Nephron (organoid): ENCODE data around the gene TUBGCP6.
A peak's percentile ranks its signal among the peaks of the same experiment; 100 is the strongest.

Source experiments
- H3K27ac Mint-ChIP-seq, 3 experiments: 2 replicates each; pipeline ENCODE4 v1.8.0; 2020; ENCODE audit warnings: mixed read lengths in 3 of 3, mild to moderate bottlenecking in 2 of 3, moderate library complexity in 1 of 3
- H3K27me3 Mint-ChIP-seq: 2 replicates; pipeline ENCODE4 v1.8.0; 2021; ENCODE audit warnings: low read depth, mild to moderate bottlenecking, moderate library complexity, mixed read lengths
- H3K36me3 Mint-ChIP-seq: 2 replicates; pipeline ENCODE4 v1.8.0; 2020; ENCODE audit warnings: low read depth, mixed read lengths
- H3K4me1 Mint-ChIP-seq: 2 replicates; pipeline ENCODE4 v1.8.0; 2020; ENCODE audit warnings: mixed read lengths
- H3K4me3 Mint-ChIP-seq, 3 experiments: 2 replicates each; pipeline ENCODE4 v1.8.0; 2020; ENCODE audit warnings: mild to moderate bottlenecking in 3 of 3, mixed read lengths in 3 of 3, moderate library complexity in 2 of 3
- H3K9me3 Mint-ChIP-seq: 2 replicates; pipeline ENCODE4 v1.8.0; 2020; ENCODE audit warnings: mixed read lengths
- TF ChIP-seq, protein P1 (sequence below), 3 experiments: fragments of 200-600 bp; sonication (generic); IDR thresholded peaks; one replicate each; pipeline ENCODE4 v1.5.0; 2021; ENCODE audit warnings: antibody characterized with exemption in 3 of 3; ENCODE audit not compliant: unreplicated experiment in 3 of 3

TUBGCP6 gene

DNA sequence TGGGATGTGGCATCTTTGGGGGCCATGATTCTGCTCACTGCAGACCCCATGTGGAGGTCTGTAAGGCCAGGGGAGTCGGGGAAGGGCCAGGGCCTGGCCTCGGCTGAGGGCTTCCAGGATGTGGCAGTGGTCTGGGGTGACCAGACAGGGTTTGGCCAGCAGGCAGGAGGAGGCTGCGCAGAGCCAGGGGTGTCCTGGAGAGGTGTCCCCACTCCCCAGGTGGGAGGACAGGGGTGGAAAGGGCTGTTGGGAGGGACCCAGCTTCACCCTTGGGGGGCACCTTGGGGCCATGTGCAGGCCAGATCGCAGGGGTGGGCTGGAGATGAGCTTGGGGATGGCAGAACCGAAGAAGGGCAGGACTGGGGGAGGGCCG, 70.9 kb downstream of the TUBGCP6 start:
- peak overlapping the region in 1 of 3 experiments; percentile 12 for H3K4me3 Mint-ChIP-seq
- no peaks in the 10 kb centered on the region for H3K4me1 Mint-ChIP-seq
- no peaks in the 10 kb centered on the region for H3K36me3 Mint-ChIP-seq
- H3K9me3 Mint-ChIP-seq: no peaks in the 10 kb centered on the region
- no peak overlapping the region for H3K27ac Mint-ChIP-seq
- TF ChIP-seq, protein P1, sequence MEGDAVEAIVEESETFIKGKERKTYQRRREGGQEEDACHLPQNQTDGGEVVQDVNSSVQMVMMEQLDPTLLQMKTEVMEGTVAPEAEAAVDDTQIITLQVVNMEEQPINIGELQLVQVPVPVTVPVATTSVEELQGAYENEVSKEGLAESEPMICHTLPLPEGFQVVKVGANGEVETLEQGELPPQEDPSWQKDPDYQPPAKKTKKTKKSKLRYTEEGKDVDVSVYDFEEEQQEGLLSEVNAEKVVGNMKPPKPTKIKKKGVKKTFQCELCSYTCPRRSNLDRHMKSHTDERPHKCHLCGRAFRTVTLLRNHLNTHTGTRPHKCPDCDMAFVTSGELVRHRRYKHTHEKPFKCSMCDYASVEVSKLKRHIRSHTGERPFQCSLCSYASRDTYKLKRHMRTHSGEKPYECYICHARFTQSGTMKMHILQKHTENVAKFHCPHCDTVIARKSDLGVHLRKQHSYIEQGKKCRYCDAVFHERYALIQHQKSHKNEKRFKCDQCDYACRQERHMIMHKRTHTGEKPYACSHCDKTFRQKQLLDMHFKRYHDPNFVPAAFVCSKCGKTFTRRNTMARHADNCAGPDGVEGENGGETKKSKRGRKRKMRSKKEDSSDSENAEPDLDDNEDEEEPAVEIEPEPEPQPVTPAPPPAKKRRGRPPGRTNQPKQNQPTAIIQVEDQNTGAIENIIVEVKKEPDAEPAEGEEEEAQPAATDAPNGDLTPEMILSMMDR (IDR thresholded peaks at IDR 0.05; ENCODE audit: unreplicated experiment in 3 of 3): no peak
- peaks cover 41% of the 10 kb centered on the region for H3K27me3 Mint-ChIP-seq

DNA sequence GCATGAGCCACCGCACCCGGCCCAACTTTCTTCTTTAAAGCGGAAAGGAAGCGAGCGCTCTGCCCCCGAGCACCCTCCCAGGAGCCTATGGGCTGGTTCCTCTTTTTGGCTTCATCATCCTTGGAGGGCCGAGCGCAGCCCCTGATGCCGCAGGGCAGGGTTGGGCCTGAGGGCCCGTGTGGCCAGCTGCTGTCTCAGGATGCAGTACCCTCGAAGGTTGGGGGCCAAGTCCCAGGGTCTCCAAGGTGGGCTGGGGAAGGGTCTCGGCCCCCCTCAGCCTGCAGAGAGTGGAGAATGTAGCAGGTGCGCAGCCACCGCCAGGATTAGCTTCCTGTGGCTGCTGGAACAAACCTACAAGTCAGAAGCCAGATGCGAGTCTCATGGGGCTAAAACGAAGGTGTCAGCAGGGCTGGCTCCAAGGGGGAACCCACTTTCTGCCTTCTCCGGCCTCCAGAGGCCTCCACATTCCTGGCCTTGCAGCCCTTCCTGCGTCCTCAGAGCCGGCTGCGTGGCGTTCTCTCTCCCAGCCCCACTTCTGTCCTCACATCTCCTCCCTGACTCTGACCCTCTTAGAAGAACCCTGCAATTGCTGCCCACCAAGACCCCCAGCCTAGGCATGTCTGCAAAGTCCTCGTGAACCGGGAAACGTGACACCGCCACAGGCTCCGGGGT, 71.4 kb downstream of the TUBGCP6 start:
- no peaks in the 10 kb centered on the region for H3K4me1 Mint-ChIP-seq
- TF ChIP-seq, protein P1 (IDR thresholded peaks at IDR 0.05; ENCODE audit: unreplicated experiment in 3 of 3): no peak
- peaks cover 46% of the 10 kb centered on the region for H3K27me3 Mint-ChIP-seq

DNA sequence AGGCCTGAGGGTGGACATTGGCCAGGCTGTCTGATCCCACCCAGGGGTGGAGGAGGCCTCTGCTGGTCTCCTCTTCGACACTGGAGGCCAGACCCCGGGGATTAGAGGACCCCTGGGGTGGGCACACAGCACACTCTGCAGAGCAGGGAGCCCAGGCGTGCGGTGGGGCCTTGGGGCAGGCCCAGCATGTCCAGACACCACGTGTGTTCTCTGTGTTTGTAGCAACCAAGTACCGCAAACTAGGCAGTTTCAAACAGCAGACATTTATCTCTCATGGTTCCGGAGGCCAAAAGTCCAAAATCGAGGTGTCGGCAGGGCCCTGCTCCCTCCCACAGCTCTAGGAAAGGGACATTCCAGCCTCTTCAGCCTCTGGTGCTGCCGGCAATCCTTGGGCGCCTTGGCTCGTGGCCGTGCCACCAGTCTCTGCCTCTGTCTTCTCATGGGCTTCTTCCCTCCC, 72.8 kb downstream of the TUBGCP6 start:
- Mint-ChIP-seq H3K4me1 (no peaks in the 10 kb centered on the region), H3K4me3 (peak overlapping the region; percentile 58 to 76 (median 69)), H3K9me3 (no peaks in the 10 kb centered on the region), H3K36me3 (no peaks in the 10 kb centered on the region), H3K27ac (no peak overlapping the region), H3K27me3 (peaks cover 61% of the 10 kb centered on the region)
- TF ChIP-seq, protein P1 (IDR thresholded peaks at IDR 0.05; ENCODE audit: unreplicated experiment in 3 of 3): no peak

More for the DNA sequence above, 71.4 kb downstream of the TUBGCP6 start:
- H3K36me3 Mint-ChIP-seq: no peaks in the 10 kb centered on the region
- H3K27ac Mint-ChIP-seq: no peak overlapping the region
- H3K9me3 Mint-ChIP-seq: no peaks in the 10 kb centered on the region
- H3K4me3 Mint-ChIP-seq: peak overlapping the region in 1 of 3 experiments; percentile 12

DNA sequence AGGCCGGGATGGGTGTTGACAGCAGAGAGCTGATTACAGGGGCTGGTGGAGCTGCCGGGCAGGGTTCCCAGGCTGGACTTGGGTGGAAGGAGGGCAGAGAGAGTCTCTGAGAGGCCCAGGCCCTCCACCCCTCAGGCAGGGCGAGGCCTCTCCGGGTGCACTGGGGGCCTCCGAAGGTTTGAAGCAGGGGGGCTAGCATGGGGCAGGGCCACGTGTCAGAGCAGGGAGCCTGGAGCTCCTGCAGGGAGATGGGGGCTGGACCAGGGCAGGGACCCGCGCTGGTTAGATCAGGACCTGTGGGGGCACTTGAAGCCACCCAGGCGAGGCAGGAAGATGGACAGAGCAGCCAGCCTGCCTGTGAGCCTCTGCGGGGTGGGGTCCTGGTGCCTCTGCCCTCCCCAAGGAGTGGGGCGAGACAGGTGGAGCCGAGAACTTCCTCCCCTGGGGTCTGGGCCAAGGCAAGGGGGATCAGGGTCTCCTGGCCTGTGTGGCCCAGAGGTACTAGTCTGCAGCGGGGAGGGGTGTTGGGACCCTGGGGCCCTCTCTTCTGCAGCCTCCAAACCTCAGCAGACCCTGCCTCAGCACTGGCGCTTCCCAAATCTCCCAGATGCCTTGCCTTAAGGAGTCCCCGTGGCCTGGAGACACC, 73.4 kb downstream of the TUBGCP6 start:
- no peak overlapping the region for H3K27ac Mint-ChIP-seq
- no peaks in the 10 kb centered on the region for H3K9me3 Mint-ChIP-seq
- TF ChIP-seq, protein P1 (IDR thresholded peaks at IDR 0.05; ENCODE audit: unreplicated experiment in 3 of 3): no peak
- H3K27me3 Mint-ChIP-seq: peaks cover 65% of the 10 kb centered on the region
- no peaks in the 10 kb centered on the region for H3K36me3 Mint-ChIP-seq
- H3K4me3 Mint-ChIP-seq: peak overlapping the region; percentile 83 to 87 (median 87)
- no peaks in the 10 kb centered on the region for H3K4me1 Mint-ChIP-seq

DNA sequence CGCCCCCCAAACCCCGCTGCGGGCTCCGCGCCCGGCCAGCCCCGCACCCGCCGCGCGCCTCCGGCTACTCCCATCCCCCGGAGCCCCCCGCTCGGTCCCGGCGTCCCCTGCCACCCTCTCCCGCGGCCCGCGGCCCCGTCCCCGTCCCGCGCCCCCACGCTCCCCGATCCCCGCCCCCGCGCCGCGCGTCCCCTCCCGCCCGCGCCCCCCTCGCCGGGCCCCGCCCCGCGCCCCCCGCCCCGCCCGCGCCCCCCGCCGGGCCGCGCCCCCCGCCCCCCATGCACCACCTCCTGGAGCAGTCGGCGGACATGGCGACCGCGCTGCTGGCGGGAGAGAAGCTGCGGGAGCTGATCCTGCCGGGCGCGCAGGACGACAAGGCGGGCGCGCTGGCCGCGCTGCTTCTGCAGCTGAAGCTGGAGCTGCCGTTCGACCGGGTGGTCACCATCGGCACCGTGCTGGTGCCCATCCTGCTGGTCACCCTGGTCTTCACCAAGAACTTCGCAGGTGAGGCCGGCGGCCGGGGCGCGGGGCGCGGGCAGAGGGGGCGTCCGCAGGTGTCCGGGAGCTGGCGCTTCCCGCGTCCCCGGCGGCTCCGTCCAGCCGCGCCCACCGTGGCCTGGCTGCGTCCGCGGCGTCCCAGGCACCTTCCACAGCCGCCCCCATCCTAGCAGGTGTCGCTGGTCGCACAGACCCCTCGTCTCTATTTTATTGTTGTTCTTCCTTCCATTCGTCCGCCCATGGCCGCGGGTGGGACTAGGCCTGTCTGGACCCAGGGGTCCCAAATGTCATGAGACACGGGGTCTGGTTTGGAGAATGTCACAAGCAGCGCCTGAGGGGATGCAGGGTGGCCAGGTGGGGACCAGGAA, 74.1 kb downstream of the TUBGCP6 start, which contains the start of gene PANX2:
Gene PANX2 (plus strand): TSS at position 279 of the 866 bp plus-strand sequence. CDS start 0 bp downstream, at position 279.
- TF ChIP-seq, protein P1 (IDR thresholded peaks at IDR 0.05; ENCODE audit: unreplicated experiment in 3 of 3): no peak
- peak within 1 kb of the TSS; percentile 83 to 87 (median 87) for H3K4me3 Mint-ChIP-seq
- H3K27ac Mint-ChIP-seq: no peak within 1 kb of the TSS
- no peaks in the 10 kb centered on the region for H3K36me3 Mint-ChIP-seq
- peaks cover 61% of the 10 kb centered on the region for H3K27me3 Mint-ChIP-seq
- no peaks in the 10 kb centered on the region for H3K4me1 Mint-ChIP-seq
- H3K9me3 Mint-ChIP-seq: no peaks in the 10 kb centered on the region
